Measurements from ENCODE around the gene NOVA2.
"Not testable (repeated sequence)": the region's sequence is repeated elsewhere in the genome, so short reads cannot be mapped to it uniquely, and the experiment has no call there.

Gene NOVA2

GRCh38 chr19:45899253-45899652 is 74.4 kb downstream of the NOVA2 start:
- Histone ChIP-seq H2BK120ac (ENCODE audit: low read depth, low read length) (no peak overlapping the region), H4K5ac (ENCODE audit: low read length) (no peak overlapping the region), H3K79me2 (ENCODE audit: control insufficient read depth, insufficient read depth, low read length) (no peaks in the 10 kb centered on the region), H2BK15ac (replicated peaks; ENCODE audit: low read depth) (no peak overlapping the region), H3K4ac (ENCODE audit: low read depth, low read length) (no peak overlapping the region), H3K79me1 (ENCODE audit: low read length) (no peaks in the 10 kb centered on the region), H3K36me3 (ENCODE audit: control insufficient read depth, insufficient read depth, low read length) (peaks cover 1% of the 10 kb centered on the region), H3K23ac (ENCODE audit: low read length) (no peak overlapping the region), H3K4me1 (ENCODE audit: control insufficient read depth, low read depth, low read length) (no peaks in the 10 kb centered on the region), H3K18ac (ENCODE audit: low read length) (no peak overlapping the region), H3K9ac (ENCODE audit: low read length) (no peak overlapping the region), H2BK5ac (ENCODE audit: low read length) (no peak overlapping the region), H3K27me3 (ENCODE audit: insufficient read depth, low read length, poor library complexity) (no peaks in the 10 kb centered on the region), H3K4me3 (ENCODE audit: low read length) (no peak overlapping the region), H3K4me2 (ENCODE audit: low read length) (no peak overlapping the region), H3K27ac (ENCODE audit: low read depth, low read length) (no peak overlapping the region), H2AK5ac (ENCODE audit: low read length) (no peak overlapping the region), H3K56ac (ENCODE audit: low read length) (no peak overlapping the region), H4K8ac (ENCODE audit: low read depth, low read length) (no peak overlapping the region)
- no peak for DNase-seq
- no CpG with 5 or more reads among the region's 7 CpGs for WGBS (ENCODE audit: extremely low coverage, insufficient coverage, low lambda C conversion rate)

GRCh38 chr19:45897261-45897812 is 76.3 kb downstream of the NOVA2 start:
- Histone ChIP-seq H3K23ac (ENCODE audit: low read length) (no peak overlapping the region), H3K27me3 (ENCODE audit: insufficient read depth, low read length, poor library complexity) (no peaks in the 10 kb centered on the region), H3K4me1 (ENCODE audit: control insufficient read depth, low read depth, low read length) (no peaks in the 10 kb centered on the region), H3K27ac (ENCODE audit: low read depth, low read length) (no peak overlapping the region), H3K36me3 (ENCODE audit: control insufficient read depth, insufficient read depth, low read length) (peaks cover 1% of the 10 kb centered on the region), H2BK120ac (ENCODE audit: low read depth, low read length) (no peak overlapping the region), H3K79me2 (ENCODE audit: control insufficient read depth, insufficient read depth, low read length) (no peaks in the 10 kb centered on the region), H2BK15ac (replicated peaks; ENCODE audit: low read depth) (no peak overlapping the region), H3K56ac (ENCODE audit: low read length) (no peak overlapping the region), H4K5ac (ENCODE audit: low read length) (no peak overlapping the region), H3K4me3 (ENCODE audit: low read length) (no peak overlapping the region), H2BK5ac (ENCODE audit: low read length) (no peak overlapping the region), H3K79me1 (ENCODE audit: low read length) (no peaks in the 10 kb centered on the region), H3K4me2 (ENCODE audit: low read length) (no peak overlapping the region), H3K18ac (ENCODE audit: low read length) (no peak overlapping the region), H3K4ac (ENCODE audit: low read depth, low read length) (no peak overlapping the region), H3K9ac (ENCODE audit: low read length) (no peak overlapping the region), H2AK5ac (ENCODE audit: low read length) (no peak overlapping the region), H4K8ac (ENCODE audit: low read depth, low read length) (no peak overlapping the region)
- WGBS (ENCODE audit: extremely low coverage, insufficient coverage, low lambda C conversion rate) = no CpG with 5 or more reads among the region's 8 CpGs
- DNase-seq = no peak

GRCh38 chr19:45895983-45896599 is 77.6 kb downstream of the NOVA2 start:
- not testable (repeated sequence) for H3K56ac ChIP-seq (ENCODE audit: low read length)

DNA sequence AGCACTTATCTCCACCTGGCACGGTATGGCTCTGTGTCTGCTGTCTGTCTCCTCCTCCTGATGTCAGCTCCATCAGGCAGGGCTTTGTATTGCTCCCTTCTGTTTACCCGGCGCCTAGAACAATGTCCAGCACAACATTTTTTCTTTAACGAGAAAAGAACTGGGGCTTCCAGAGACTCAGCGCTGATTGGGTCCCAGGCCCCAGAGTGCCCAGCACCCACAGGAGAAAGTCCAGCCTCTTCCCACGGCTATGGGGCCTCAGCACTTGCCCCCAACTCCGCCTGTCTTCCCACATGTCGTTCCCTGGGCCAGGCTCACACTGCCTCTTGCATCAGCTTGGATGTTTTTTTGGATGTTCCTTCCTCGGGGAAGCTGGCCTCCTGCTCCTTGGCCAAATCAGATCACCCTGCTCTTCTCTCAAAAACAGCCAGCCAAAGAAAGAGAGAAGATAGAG is 78.1 kb downstream of the NOVA2 start:
- Histone ChIP-seq H2BK5ac (ENCODE audit: low read length) (no peak overlapping the region), H4K5ac (ENCODE audit: low read length) (no peak overlapping the region), H3K56ac (ENCODE audit: low read length) (no peak overlapping the region), H3K4me1 (ENCODE audit: control insufficient read depth, low read depth, low read length) (no peaks in the 10 kb centered on the region), H3K27me3 (ENCODE audit: insufficient read depth, low read length, poor library complexity) (no peaks in the 10 kb centered on the region), H2BK120ac (ENCODE audit: low read depth, low read length) (no peak overlapping the region), H3K4me3 (ENCODE audit: low read length) (no peak overlapping the region), H4K8ac (ENCODE audit: low read depth, low read length) (no peak overlapping the region), H3K4me2 (ENCODE audit: low read length) (no peak overlapping the region), H3K4ac (ENCODE audit: low read depth, low read length) (no peak overlapping the region), H3K23ac (ENCODE audit: low read length) (no peak overlapping the region), H3K36me3 (ENCODE audit: control insufficient read depth, insufficient read depth, low read length) (peaks cover 1% of the 10 kb centered on the region), H3K9ac (ENCODE audit: low read length) (no peak overlapping the region), H2BK15ac (replicated peaks; ENCODE audit: low read depth) (no peak overlapping the region), H2AK5ac (ENCODE audit: low read length) (no peak overlapping the region), H3K18ac (ENCODE audit: low read length) (no peak overlapping the region), H3K27ac (ENCODE audit: low read depth, low read length) (no peak overlapping the region), H3K79me2 (ENCODE audit: control insufficient read depth, insufficient read depth, low read length) (no peaks in the 10 kb centered on the region), H3K79me1 (ENCODE audit: low read length) (no peaks in the 10 kb centered on the region)
- no CpG with 5 or more reads among the region's 9 CpGs for WGBS (ENCODE audit: extremely low coverage, insufficient coverage, low lambda C conversion rate)
- DNase-seq = no peak

More at GRCh38 chr19:45895983-45896599, 77.6 kb downstream of the NOVA2 start:
- not testable (repeated sequence) for H3K9ac ChIP-seq (ENCODE audit: low read length); H3K36me3 ChIP-seq (ENCODE audit: control insufficient read depth, insufficient read depth, low read length); H2BK120ac ChIP-seq (ENCODE audit: low read depth, low read length); H2BK5ac ChIP-seq (ENCODE audit: low read length); H3K79me2 ChIP-seq (ENCODE audit: control insufficient read depth, insufficient read depth, low read length); H3K18ac ChIP-seq (ENCODE audit: low read length); H4K5ac ChIP-seq (ENCODE audit: low read length); DNase-seq; H3K23ac ChIP-seq (ENCODE audit: low read length); H2AK5ac ChIP-seq (ENCODE audit: low read length); H2BK15ac ChIP-seq (replicated peaks; ENCODE audit: low read depth); H3K79me1 ChIP-seq (ENCODE audit: low read length); H3K27ac ChIP-seq (ENCODE audit: low read depth, low read length); H3K4me1 ChIP-seq (ENCODE audit: control insufficient read depth, low read depth, low read length); H3K4me3 ChIP-seq (ENCODE audit: low read length); H4K8ac ChIP-seq (ENCODE audit: low read depth, low read length); H3K27me3 ChIP-seq (ENCODE audit: insufficient read depth, low read length, poor library complexity); H3K4ac ChIP-seq (ENCODE audit: low read depth, low read length); H3K4me2 ChIP-seq (ENCODE audit: low read length)
- no CpG with 5 or more reads among the region's 12 CpGs for WGBS (ENCODE audit: extremely low coverage, insufficient coverage, low lambda C conversion rate)

- Histone ChIP-seq H3K36me3 (ENCODE audit: control insufficient read depth, insufficient read depth, low read length) (no peaks in the 10 kb centered on the region), H3K18ac (ENCODE audit: low read length) (no peak overlapping the region), H3K27me3 (ENCODE audit: insufficient read depth, low read length, poor library complexity) (no peaks in the 10 kb centered on the region), H3K9ac (ENCODE audit: low read length) (no peak overlapping the region), H3K4me1 (ENCODE audit: control insufficient read depth, low read depth, low read length) (no peaks in the 10 kb centered on the region), H2BK120ac (ENCODE audit: low read depth, low read length) (no peak overlapping the region), H4K8ac (ENCODE audit: low read depth, low read length) (no peak overlapping the region), H2BK5ac (ENCODE audit: low read length) (no peak overlapping the region), H3K79me1 (ENCODE audit: low read length) (no peaks in the 10 kb centered on the region), H3K4ac (ENCODE audit: low read depth, low read length) (no peak overlapping the region), H2AK5ac (ENCODE audit: low read length) (no peak overlapping the region), H3K27ac (ENCODE audit: low read depth, low read length) (no peak overlapping the region), H3K23ac (ENCODE audit: low read length) (no peak overlapping the region), H4K5ac (ENCODE audit: low read length) (no peak overlapping the region), H3K56ac (ENCODE audit: low read length) (no peak overlapping the region), H3K79me2 (ENCODE audit: control insufficient read depth, insufficient read depth, low read length) (no peaks in the 10 kb centered on the region), H2BK15ac (replicated peaks; ENCODE audit: low read depth) (no peak overlapping the region), H3K4me2 (ENCODE audit: low read length) (no peak overlapping the region), H3K4me3 (ENCODE audit: low read length) (no peak overlapping the region)
- no peak for DNase-seq
- no CpG with 5 or more reads among the region's 17 CpGs for WGBS (ENCODE audit: extremely low coverage, insufficient coverage, low lambda C conversion rate)
These were observed 82.8 kb downstream of the NOVA2 start for GRCh38 chr19:45890877-45891276.
